GM12874 (cell line): Measurements from ENCODE around the gene SF3B4.

Experiments used
- TF ChIP-seq, protein P1 (sequence below): IDR thresholded peaks from 2 replicates; pipeline ENCODE4 v1.5.1; 2011; ENCODE audit warnings: low read depth, mild to moderate bottlenecking, control low read depth, low read length, moderate library complexity; ENCODE audit not compliant: insufficient read depth

SF3B4 gene

DNA sequence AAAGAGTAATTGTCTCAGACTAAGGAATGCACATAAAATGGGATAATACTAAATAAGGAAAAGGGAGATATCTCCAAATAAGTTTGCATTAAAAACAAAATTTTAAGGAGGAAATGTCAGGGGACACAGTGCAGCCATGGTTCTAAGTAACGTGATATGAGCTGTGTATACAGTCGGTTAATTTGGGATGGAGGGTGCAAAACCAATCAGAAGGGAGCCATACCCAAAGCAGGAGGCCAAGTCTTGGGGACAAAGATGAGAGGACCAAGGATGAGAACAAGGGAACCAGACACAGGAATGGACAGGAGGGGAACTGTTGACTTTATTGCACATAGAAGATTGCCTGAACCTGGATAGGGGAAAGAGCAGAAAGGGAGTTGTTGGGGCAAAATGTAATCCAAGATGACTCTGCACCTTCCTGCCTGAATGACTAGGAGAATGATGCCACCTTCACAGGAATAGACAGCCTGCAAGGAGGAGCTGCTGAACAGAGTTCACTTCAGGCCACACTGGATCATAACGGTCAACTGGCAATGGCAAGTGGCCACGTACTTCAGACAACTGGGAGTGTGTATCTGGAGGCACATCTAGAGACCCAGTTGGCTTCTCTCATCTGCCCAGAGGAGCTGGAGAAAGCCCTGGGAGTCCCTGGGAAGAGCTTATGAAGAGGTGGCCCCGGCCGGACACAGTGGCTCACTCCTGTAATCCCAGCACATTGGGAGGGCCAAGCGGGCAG is 50.2 kb downstream of the SF3B4 start:
- TF ChIP-seq, protein P1, sequence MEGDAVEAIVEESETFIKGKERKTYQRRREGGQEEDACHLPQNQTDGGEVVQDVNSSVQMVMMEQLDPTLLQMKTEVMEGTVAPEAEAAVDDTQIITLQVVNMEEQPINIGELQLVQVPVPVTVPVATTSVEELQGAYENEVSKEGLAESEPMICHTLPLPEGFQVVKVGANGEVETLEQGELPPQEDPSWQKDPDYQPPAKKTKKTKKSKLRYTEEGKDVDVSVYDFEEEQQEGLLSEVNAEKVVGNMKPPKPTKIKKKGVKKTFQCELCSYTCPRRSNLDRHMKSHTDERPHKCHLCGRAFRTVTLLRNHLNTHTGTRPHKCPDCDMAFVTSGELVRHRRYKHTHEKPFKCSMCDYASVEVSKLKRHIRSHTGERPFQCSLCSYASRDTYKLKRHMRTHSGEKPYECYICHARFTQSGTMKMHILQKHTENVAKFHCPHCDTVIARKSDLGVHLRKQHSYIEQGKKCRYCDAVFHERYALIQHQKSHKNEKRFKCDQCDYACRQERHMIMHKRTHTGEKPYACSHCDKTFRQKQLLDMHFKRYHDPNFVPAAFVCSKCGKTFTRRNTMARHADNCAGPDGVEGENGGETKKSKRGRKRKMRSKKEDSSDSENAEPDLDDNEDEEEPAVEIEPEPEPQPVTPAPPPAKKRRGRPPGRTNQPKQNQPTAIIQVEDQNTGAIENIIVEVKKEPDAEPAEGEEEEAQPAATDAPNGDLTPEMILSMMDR, result no peak
